B cell (primary cell): ENCODE data around the gene LIG1. TPM values are rescaled to one million over a fixed set of nuclear protein-coding genes. Genes with fewer than 3 reads are reported as not detected.

ENCODE experiments used
- ATAC-seq: fragments of 200-7000 bp; cut with Tn5 transposase; one replicate; pipeline ENCODE4 v1.10.0; 2021; ENCODE audit warnings: low read depth, mild to moderate bottlenecking, moderate number of reproducible peaks, moderate library complexity
- CTCF ChIA-PET: fragments of 350-600 bp; sonication (Branson Sonifier 250); formaldehyde crosslinking; loops from one replicate; lab custom pipeline; 2021; ENCODE audit warnings: antibody characterized with exemption, inconsistent platforms; lab: Charles Lee
- POLR2A ChIA-PET: fragments of 350-600 bp; sonication (Branson Sonifier 250); formaldehyde crosslinking; loops from one replicate; lab custom pipeline; 2021; ENCODE audit warnings: antibody characterized with exemption; lab: Charles Lee
- DNase-seq: peaks from one replicate; pipeline ENCODE4 v3.0.0; 2013
- H2AFZ ChIP-seq: 2 replicates; pipeline ENCODE4 v1.6.1; 2012; ENCODE audit warnings: mild to moderate bottlenecking, low read depth, low read length; ENCODE audit not compliant: insufficient read depth, poor library complexity, severe bottlenecking
- H3K27ac ChIP-seq, 2 donors: 1 replicate in 1 of 2; 2 replicates in 1 of 2; pipeline ENCODE4 v1.5.1; 2012 to 2013; ENCODE audit warnings: low read length in 2 of 2, mild to moderate bottlenecking in 2 of 2, moderate library complexity in 1 of 2
- H3K27me3 ChIP-seq, 4 experiments: fragments of 200-600 bp in 1 of 4; sonication (generic) in 1 of 4; replicated peaks in 1 of 4; 1 replicate in 2 of 4; 2 replicates in 2 of 4; pipeline versions ENCODE4 v1.6.1 to v1.7.0; 2013 to 2016; ENCODE audit warnings: low read length in 3 of 4, mild to moderate bottlenecking in 2 of 4, mixed read lengths in 1 of 4, moderate library complexity in 1 of 4; ENCODE audit not compliant: insufficient read depth in 4 of 4, control insufficient read depth in 3 of 4; ENCODE audit errors: control extremely low read depth in 1 of 4
- H3K36me3 ChIP-seq, 2 experiments: replicated peaks in 1 of 2; 1 replicate in 1 of 2; 2 replicates in 1 of 2; pipeline versions ENCODE4 v1.6.1 to v1.7.1; 2013; ENCODE audit warnings: low read length in 1 of 2; ENCODE audit not compliant: insufficient read depth in 2 of 2, control insufficient read depth in 1 of 2; ENCODE audit errors: control extremely low read depth in 1 of 2, extremely low read depth in 1 of 2
- H3K4me1 ChIP-seq, 2 donors: fragments of 200-600 bp in 1 of 2; sonication (generic) in 1 of 2; 1 replicate in 1 of 2; 2 replicates in 1 of 2; pipeline versions ENCODE4 v1.5.1 to v1.6.1; 2013 to 2017; ENCODE audit warnings: low read length in 2 of 2; ENCODE audit not compliant: control insufficient read depth in 2 of 2, insufficient read depth in 2 of 2
- H3K4me2 ChIP-seq: replicated peaks from 2 replicates; pipeline ENCODE3; 2012; ENCODE audit warnings: mild to moderate bottlenecking, low read depth, low read length; ENCODE audit not compliant: poor library complexity, severe bottlenecking
- H3K4me3 ChIP-seq, 5 experiments: fragments of 200-600 bp in 1 of 5; sonication (generic) in 1 of 5; 1 replicate in 3 of 5; 2 replicates in 2 of 5; pipeline versions ENCODE4 v1.5.1 to v1.7.0; 2011 to 2016; ENCODE audit warnings: low read length in 4 of 5, mild to moderate bottlenecking in 4 of 5, low read depth in 2 of 5, control low read depth in 1 of 5, moderate library complexity in 1 of 5; ENCODE audit not compliant: insufficient read depth in 1 of 5; ENCODE audit errors: control extremely low read depth in 1 of 5, extremely low read depth in 1 of 5
- H3K79me2 ChIP-seq: fragments of 200-600 bp; sonication (generic); one replicate; pipeline ENCODE4 v1.6.0; 2016; ENCODE audit warnings: low read length; ENCODE audit not compliant: control insufficient read depth, insufficient read depth
- H3K9ac ChIP-seq: fragments of 200-600 bp; sonication (generic); 2 replicates; pipeline ENCODE4 v1.6.1; 2017; ENCODE audit warnings: mild to moderate bottlenecking, low read length, moderate library complexity
- H3K9me3 ChIP-seq, 3 donors: one replicate each; pipeline versions ENCODE4 v1.6.1 to v1.7.1; 2013; ENCODE audit warnings: low read length in 2 of 3; ENCODE audit not compliant: control insufficient read depth in 2 of 3, insufficient read depth in 1 of 3; ENCODE audit errors: control extremely low read depth in 1 of 3
- H4K20me1 ChIP-seq: 2 replicates; pipeline ENCODE4 v1.6.0; 2012; ENCODE audit warnings: mild to moderate bottlenecking, low read length; ENCODE audit not compliant: insufficient read depth, control insufficient read depth, poor library complexity, severe bottlenecking
- H3K27ac Mint-ChIP-seq: one replicate; pipeline ENCODE4 v1.8.0; 2021; ENCODE audit warnings: mixed read lengths
- H3K27me3 Mint-ChIP-seq: one replicate; pipeline ENCODE4 v1.8.0; 2021; ENCODE audit warnings: mixed read lengths
- H3K4me1 Mint-ChIP-seq: one replicate; pipeline ENCODE4 v1.8.0; 2021; ENCODE audit warnings: mixed read lengths
- H3K4me3 Mint-ChIP-seq: one replicate; pipeline ENCODE4 v1.8.0; 2021; ENCODE audit warnings: mixed read lengths
- H3K9me3 Mint-ChIP-seq: one replicate; pipeline ENCODE4 v1.8.0; 2022; ENCODE audit warnings: mixed read lengths; ENCODE audit not compliant: insufficient read depth
- EZH2 ChIP-seq: IDR thresholded peaks from 2 replicates; pipeline ENCODE4 v1.6.1; 2012; ENCODE audit warnings: borderline replicate concordance, low read depth, mild to moderate bottlenecking, moderate library complexity, low read length; ENCODE audit not compliant: insufficient read depth, poor library complexity, severe bottlenecking
- WGBS: methylation state at CpG from one replicate; pipeline ENCODE4 v1.1.5; 2013; ENCODE audit warnings: missing lambda C conversion rate; ENCODE audit not compliant: insufficient coverage; 5-methylcytosine and 5-hydroxymethylcytosine counted together
- intact Hi-C: fragments of 100-400 bp; cut with micrococcal nuclease; formaldehyde crosslinking; loops from one replicate; pipeline ENCODE4 v1.10.0; 2022
- polyA plus RNA-seq: library from polyadenylated mRNA; depleted of rRNA; stranded (reverse); fragments of >200 nt; gene quantifications from 2 replicates; pipeline ENCODE4 v1.2.3, GENCODE V29; 2012
- total RNA-seq, 2 donors: library from RNA; stranded (reverse); fragments of 120-200 nt in 1 of 2; gene quantifications; 1 replicate in 1 of 2; 2 replicates in 1 of 2; pipeline versions ENCODE4 v1.2.3 to v1.2.4, GENCODE V29; 2013 to 2022
- TF ChIP-seq, protein P1 (sequence below): fragments of 200-600 bp; IDR thresholded peaks from one replicate; pipeline ENCODE4 v1.8.0; 2022; ENCODE audit warnings: antibody characterized with exemption, mild to moderate bottlenecking

Gene LIG1
- total and polyA plus RNA-seq, 2 donors (not counting 1 experiment from before 2014, with no cell fraction given), result 97.5 to 111 TPM

DNA sequence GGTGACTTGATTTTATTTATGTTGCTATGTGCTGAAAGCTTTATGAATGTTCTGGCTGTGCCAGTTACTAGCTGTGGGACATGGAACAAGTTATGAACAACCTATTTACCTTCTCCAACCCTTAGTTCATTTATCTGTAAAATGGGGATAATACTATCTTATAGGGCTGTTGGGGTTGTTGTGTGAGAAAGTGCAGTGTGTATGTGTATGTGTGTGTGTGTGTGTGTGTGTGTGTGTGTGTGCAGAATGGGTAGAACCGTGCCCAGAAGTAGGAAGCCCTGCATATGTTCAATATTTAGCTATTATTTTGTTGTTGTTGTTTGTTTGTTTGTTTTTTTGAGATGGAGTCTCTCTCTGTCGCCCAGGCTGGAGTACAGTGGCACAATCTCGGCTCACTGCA, 20.7 kb upstream of the LIG1 start:
- Mint-ChIP-seq H3K4me3 (no peak overlapping the region), H3K4me1 (peaks cover 24% of the 10 kb centered on the region), H3K27me3 (no peaks in the 10 kb centered on the region), H3K9me3 (no peaks in the 10 kb centered on the region), H3K27ac (no peak overlapping the region)
- no peaks in the 10 kb centered on the region for H3K9me3 ChIP-seq
- WGBS, result 100% methylated on average over 2 of the region's 3 CpGs
- ChIA-PET CTCF (interaction anchor here (0.7 to 3.1 kb wide), 7 partner anchors 8 to 661 kb away, joined by 3 to 10 read pairs (median 3); no protein-coding TSS in a partner anchor), POLR2A (interaction anchor here (0.6 to 1.1 kb wide), 3 partner anchors 13 to 439 kb away, joined by 4 to 5 read pairs (median 4); no protein-coding TSS in a partner anchor)
- no peaks in the 10 kb centered on the region for H3K36me3 ChIP-seq
- H3K27ac ChIP-seq, result no peak overlapping the region
- intact Hi-C loops, result no loop called here
- DNase-seq (no peak), ATAC-seq (no peak)
- H2AFZ ChIP-seq, result no peak overlapping the region
- H3K27me3 ChIP-seq, result no peaks in the 10 kb centered on the region
- no peak for TF ChIP-seq EZH2
- H3K4me1 ChIP-seq, result peaks cover 12 to 14% of the 10 kb centered on the region in 2 donors
- no peak overlapping the region for H3K9ac ChIP-seq
- H3K79me2 ChIP-seq, result no peaks in the 10 kb centered on the region
- H4K20me1 ChIP-seq, result no peaks in the 10 kb centered on the region
- H3K4me2 ChIP-seq, result no peak overlapping the region
- H3K4me3 ChIP-seq, result no peak overlapping the region

DNA sequence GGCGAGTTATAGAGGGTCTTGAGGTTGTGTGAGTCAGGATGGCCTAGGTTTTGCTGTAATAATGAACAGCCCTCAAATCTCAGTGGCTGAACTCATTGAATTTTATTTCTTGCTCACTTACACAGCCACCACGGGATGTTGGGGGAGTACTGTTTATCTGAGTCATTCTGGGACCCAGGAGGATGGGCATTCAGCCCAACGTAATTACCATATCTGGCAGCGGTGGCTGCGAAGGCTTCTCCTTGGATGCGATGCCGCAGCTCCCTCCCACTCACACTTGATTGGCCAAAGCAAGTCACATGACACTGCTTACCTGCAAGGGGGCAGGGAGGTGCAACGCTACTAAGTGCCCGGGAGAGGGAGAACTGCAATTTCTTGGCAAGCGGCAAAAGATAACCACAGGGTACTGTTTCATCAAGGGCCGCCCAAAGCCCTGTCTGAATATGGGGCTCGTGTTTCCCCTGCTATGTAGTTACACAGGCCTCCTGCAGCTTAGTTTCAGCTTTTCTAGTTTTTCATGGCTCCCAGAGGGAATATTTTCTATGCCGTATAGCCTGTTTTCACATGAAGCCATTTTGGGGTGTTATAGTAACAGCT, 20.2 kb upstream of the LIG1 start:
- ChIA-PET POLR2A (interaction anchor here (0.6 to 1.1 kb wide), 2 partner anchors 14 to 306 kb away, joined by 5 read pairs; no protein-coding TSS in a partner anchor), CTCF (interaction anchor here (0.7 to 3.1 kb wide), 8 partner anchors 8 to 662 kb away, joined by 3 to 10 read pairs (median 3); partner anchors contain the start of gene ZSWIM9)
- peak; percentile 53 for DNase-seq
- Mint-ChIP-seq H3K4me3 (no peak overlapping the region), H3K27ac (no peak overlapping the region), H3K4me1 (peaks cover 28% of the 10 kb centered on the region), H3K9me3 (no peaks in the 10 kb centered on the region), H3K27me3 (no peaks in the 10 kb centered on the region)
- H3K79me2 ChIP-seq, result no peaks in the 10 kb centered on the region
- H3K27ac ChIP-seq, result no peak overlapping the region
- H3K4me1 ChIP-seq, result peaks cover 17 to 19% of the 10 kb centered on the region in 2 donors
- H3K4me3 ChIP-seq, result no peak overlapping the region
- no peak overlapping the region for H3K4me2 ChIP-seq
- no peaks in the 10 kb centered on the region for H3K36me3 ChIP-seq
- TF ChIP-seq EZH2, result no peak
- TF ChIP-seq, protein P1, sequence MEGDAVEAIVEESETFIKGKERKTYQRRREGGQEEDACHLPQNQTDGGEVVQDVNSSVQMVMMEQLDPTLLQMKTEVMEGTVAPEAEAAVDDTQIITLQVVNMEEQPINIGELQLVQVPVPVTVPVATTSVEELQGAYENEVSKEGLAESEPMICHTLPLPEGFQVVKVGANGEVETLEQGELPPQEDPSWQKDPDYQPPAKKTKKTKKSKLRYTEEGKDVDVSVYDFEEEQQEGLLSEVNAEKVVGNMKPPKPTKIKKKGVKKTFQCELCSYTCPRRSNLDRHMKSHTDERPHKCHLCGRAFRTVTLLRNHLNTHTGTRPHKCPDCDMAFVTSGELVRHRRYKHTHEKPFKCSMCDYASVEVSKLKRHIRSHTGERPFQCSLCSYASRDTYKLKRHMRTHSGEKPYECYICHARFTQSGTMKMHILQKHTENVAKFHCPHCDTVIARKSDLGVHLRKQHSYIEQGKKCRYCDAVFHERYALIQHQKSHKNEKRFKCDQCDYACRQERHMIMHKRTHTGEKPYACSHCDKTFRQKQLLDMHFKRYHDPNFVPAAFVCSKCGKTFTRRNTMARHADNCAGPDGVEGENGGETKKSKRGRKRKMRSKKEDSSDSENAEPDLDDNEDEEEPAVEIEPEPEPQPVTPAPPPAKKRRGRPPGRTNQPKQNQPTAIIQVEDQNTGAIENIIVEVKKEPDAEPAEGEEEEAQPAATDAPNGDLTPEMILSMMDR, result peak; percentile 34
- no peaks in the 10 kb centered on the region for H3K27me3 ChIP-seq
- 87% methylated on average over 8 of the region's 13 CpGs for WGBS
- intact Hi-C loops, result no loop called here
- H2AFZ ChIP-seq, result no peak overlapping the region
- peak; percentile 72 for ATAC-seq
- no peaks in the 10 kb centered on the region for H4K20me1 ChIP-seq
- no peaks in the 10 kb centered on the region for H3K9me3 ChIP-seq
- no peak overlapping the region for H3K9ac ChIP-seq
